ENCODE results near the gene RPL14.
"Not testable (repeated sequence)": the region's sequence is repeated elsewhere in the genome, so short reads cannot be mapped to it uniquely, and the experiment has no call there.

Gene RPL14

GRCh38 chr3:40456940-40457823 lies at the start of gene RPL14:
RPL14 (plus strand) TSS chr3:40457339; CDS start chr3:40457472, 133 bp downstream.
- DNase-seq (ENCODE audit: low spot score) = peak; percentile 96

GRCh38 chr3:40407611-40408010 lies 49.5 kb upstream of the RPL14 start:
- DNase-seq (ENCODE audit: low spot score) = no peak

- DNase-seq (ENCODE audit: low spot score) = no peak
Measured at GRCh38 chr3:40414270-40414669, 42.9 kb upstream of the RPL14 start.

- DNase-seq (ENCODE audit: low spot score) = no peak
Measured at GRCh38 chr3:40417845-40418543, 39.1 kb upstream of the RPL14 start.

GRCh38 chr3:40422861-40423260 lies 34.3 kb upstream of the RPL14 start:
- DNase-seq (ENCODE audit: low spot score) = no peak

GRCh38 chr3:40427045-40427669 lies 30.0 kb upstream of the RPL14 start:
- no peak for DNase-seq (ENCODE audit: low spot score)

- DNase-seq (ENCODE audit: low spot score) = no peak
Measured at GRCh38 chr3:40432793-40433192, 24.3 kb upstream of the RPL14 start.

GRCh38 chr3:40437889-40438288 lies 19.2 kb upstream of the RPL14 start:
- no peak for DNase-seq (ENCODE audit: low spot score)

- no peak for DNase-seq (ENCODE audit: low spot score)
Measured at GRCh38 chr3:40445062-40445461, 12.1 kb upstream of the RPL14 start.

GRCh38 chr3:40445880-40446279 lies 11.3 kb upstream of the RPL14 start:
- DNase-seq (ENCODE audit: low spot score) = no peak

GRCh38 chr3:40450438-40450837 lies 6.7 kb upstream of the RPL14 start:
- no peak for DNase-seq (ENCODE audit: low spot score)

- no peak for DNase-seq (ENCODE audit: low spot score)
Measured at GRCh38 chr3:40451551-40451950, 5.6 kb upstream of the RPL14 start.

GRCh38 chr3:40452057-40452456 lies 5.1 kb upstream of the RPL14 start:
- no peak for DNase-seq (ENCODE audit: low spot score)

- no peak for DNase-seq (ENCODE audit: low spot score)
Measured at GRCh38 chr3:40452562-40452875, 4.6 kb upstream of the RPL14 start.

GRCh38 chr3:40452876-40453730 lies 4.0 kb upstream of the RPL14 start:
- DNase-seq (ENCODE audit: low spot score) = peak; percentile 97

GRCh38 chr3:40453933-40454332 lies 3.2 kb upstream of the RPL14 start:
- DNase-seq (ENCODE audit: low spot score) = no peak

GRCh38 chr3:40455328-40455727 lies 1.8 kb upstream of the RPL14 start:
- no peak for DNase-seq (ENCODE audit: low spot score)

- no peak for DNase-seq (ENCODE audit: low spot score)
Measured at GRCh38 chr3:40456279-40456939, 730 bp upstream of the RPL14 start.

- DNase-seq (ENCODE audit: low spot score) = no peak
Measured at GRCh38 chr3:40458473-40458872, 1.3 kb downstream of the RPL14 start.

- DNase-seq (ENCODE audit: low spot score) = not testable (repeated sequence)
Measured at GRCh38 chr3:40460481-40460880, 3.3 kb downstream of the RPL14 start.

GRCh38 chr3:40461161-40461560 lies 4.0 kb downstream of the RPL14 start:
- no peak for DNase-seq (ENCODE audit: low spot score)

GRCh38 chr3:40462838-40463237 lies 5.7 kb downstream of the RPL14 start:
- DNase-seq (ENCODE audit: low spot score) = not testable (repeated sequence)
